HepG2 (cell line): ENCODE measurements around the gene VPS9D1. TPM values are rescaled to one million over a fixed set of nuclear protein-coding genes. Genes with fewer than 3 reads are reported as not detected.

Experiments used
- EEA1 ChIP-seq: sonication (generic); formaldehyde crosslinking; IDR thresholded peaks from 2 replicates; pipeline ENCODE4 v1.5.1; 2020; ENCODE audit warnings: mild to moderate bottlenecking, missing genetic modification reagents, borderline replicate concordance
- HNRNPK ChIP-seq: fragments of 200-400 bp; formaldehyde crosslinking; IDR thresholded peaks from 2 replicates; pipeline ENCODE4 v1.6.1; 2018; ENCODE audit warnings: low read length, low read depth, moderate library complexity, mild to moderate bottlenecking; ENCODE audit not compliant: poor library complexity, severe bottlenecking
- HOXA7 ChIP-seq: sonication (generic); formaldehyde crosslinking; IDR thresholded peaks from 2 replicates; pipeline ENCODE4 v1.8.1; 2022; ENCODE audit warnings: mild to moderate bottlenecking, missing genetic modification reagents, moderate library complexity
- PHF8 ChIP-seq: sonication (generic); formaldehyde crosslinking; IDR thresholded peaks from 2 replicates; pipeline ENCODE4 v1.5.0; 2020; ENCODE audit warnings: missing genetic modification reagents
- RBAK ChIP-seq: sonication (generic); formaldehyde crosslinking; IDR thresholded peaks from 2 replicates; pipeline ENCODE4 v1.5.1; 2020; ENCODE audit warnings: mild to moderate bottlenecking, missing genetic modification reagents
- SALL1 ChIP-seq: sonication (generic); formaldehyde crosslinking; IDR thresholded peaks from 2 replicates; pipeline ENCODE4 v1.8.0; 2022; ENCODE audit warnings: mild to moderate bottlenecking, missing genetic modification reagents
- SMC3 ChIP-seq: IDR thresholded peaks from 2 replicates; pipeline ENCODE4 v1.6.1; 2011; ENCODE audit warnings: low read length, improper control_type of control experiment
- ZBTB38 ChIP-seq: sonication (generic); formaldehyde crosslinking; IDR thresholded peaks from 2 replicates; pipeline ENCODE4 v1.5.1; 2020; ENCODE audit warnings: mild to moderate bottlenecking, missing genetic modification reagents
- ZNF30 ChIP-seq: sonication (generic); formaldehyde crosslinking; IDR thresholded peaks from 2 replicates; pipeline ENCODE4 v1.5.0; 2020; ENCODE audit warnings: mild to moderate bottlenecking, missing genetic modification reagents
- ZNF350 ChIP-seq: sonication (generic); formaldehyde crosslinking; IDR thresholded peaks from 2 replicates; pipeline ENCODE4 v1.4.0; 2020; ENCODE audit warnings: mild to moderate bottlenecking, low read depth, missing genetic modification reagents, borderline replicate concordance
- ZSCAN21 ChIP-seq: sonication (generic); formaldehyde crosslinking; IDR thresholded peaks from 2 replicates; pipeline ENCODE4 v1.8.0; 2022; ENCODE audit warnings: mild to moderate bottlenecking, missing genetic modification reagents, moderate library complexity, borderline replicate concordance
- polyA plus RNA-seq, 8 experiments: library from polyadenylated mRNA; depleted of rRNA in 3 of 8; stranded (reverse) in 7 of 8; unstranded in 1 of 8; fragments of >200 nt; fragmentation: Illumina TruSeq in 4 of 8; extraction: Trizol in 4 of 8; gene quantifications; 2 replicates each; pipeline versions ENCODE4 v1.2.1 to v1.2.3, GENCODE V29; 2011 to 2016; ENCODE audit warnings: low read depth in 4 of 8, missing spikeins in 1 of 8, mixed read lengths in 1 of 8; ENCODE audit not compliant: insufficient read depth in 1 of 8
- total RNA-seq, 5 experiments: library from RNA; depleted of rRNA; stranded (reverse); fragments of >200 nt; fragmentation: Illumina TruSeq; extraction: Trizol; gene quantifications; 2 replicates each; pipeline ENCODE4 v1.2.3, GENCODE V29; 2016; ENCODE audit warnings: low read depth in 1 of 5
- TF ChIP-seq, protein P1 (sequence below): sonication (generic); formaldehyde crosslinking; conservative IDR thresholded peaks from 2 replicates; pipeline ENCODE4 v1.8.0; 2022; ENCODE audit warnings: missing genetic modification reagents
- TF ChIP-seq, protein P2 (sequence below): sonication (generic); formaldehyde crosslinking; IDR thresholded peaks from 2 replicates; pipeline ENCODE4 v1.4.0; 2020; ENCODE audit warnings: missing genetic modification reagents
- TF ChIP-seq, protein P3 (sequence below): sonication (generic); formaldehyde crosslinking; IDR thresholded peaks from 2 replicates; pipeline ENCODE4 v1.4.0; 2020; ENCODE audit warnings: mild to moderate bottlenecking, missing genetic modification reagents, borderline replicate concordance
- TF ChIP-seq, protein P4 (sequence below): sonication (generic); formaldehyde crosslinking; IDR thresholded peaks from 2 replicates; pipeline ENCODE4 v1.5.1; 2020; ENCODE audit warnings: mild to moderate bottlenecking, missing genetic modification reagents, moderate library complexity
- TF ChIP-seq, protein P5 (sequence below): sonication (generic); formaldehyde crosslinking; IDR thresholded peaks from 2 replicates; pipeline ENCODE4 v1.5.0; 2020; ENCODE audit warnings: missing genetic modification reagents, mild to moderate bottlenecking, borderline replicate concordance

The VPS9D1 gene
- total and polyA plus RNA-seq, 2 of the 13 experiments (the other 11 are each of a cell fraction or from before 2014, with no cell fraction given): 10.1 to 13.2 TPM

DNA sequence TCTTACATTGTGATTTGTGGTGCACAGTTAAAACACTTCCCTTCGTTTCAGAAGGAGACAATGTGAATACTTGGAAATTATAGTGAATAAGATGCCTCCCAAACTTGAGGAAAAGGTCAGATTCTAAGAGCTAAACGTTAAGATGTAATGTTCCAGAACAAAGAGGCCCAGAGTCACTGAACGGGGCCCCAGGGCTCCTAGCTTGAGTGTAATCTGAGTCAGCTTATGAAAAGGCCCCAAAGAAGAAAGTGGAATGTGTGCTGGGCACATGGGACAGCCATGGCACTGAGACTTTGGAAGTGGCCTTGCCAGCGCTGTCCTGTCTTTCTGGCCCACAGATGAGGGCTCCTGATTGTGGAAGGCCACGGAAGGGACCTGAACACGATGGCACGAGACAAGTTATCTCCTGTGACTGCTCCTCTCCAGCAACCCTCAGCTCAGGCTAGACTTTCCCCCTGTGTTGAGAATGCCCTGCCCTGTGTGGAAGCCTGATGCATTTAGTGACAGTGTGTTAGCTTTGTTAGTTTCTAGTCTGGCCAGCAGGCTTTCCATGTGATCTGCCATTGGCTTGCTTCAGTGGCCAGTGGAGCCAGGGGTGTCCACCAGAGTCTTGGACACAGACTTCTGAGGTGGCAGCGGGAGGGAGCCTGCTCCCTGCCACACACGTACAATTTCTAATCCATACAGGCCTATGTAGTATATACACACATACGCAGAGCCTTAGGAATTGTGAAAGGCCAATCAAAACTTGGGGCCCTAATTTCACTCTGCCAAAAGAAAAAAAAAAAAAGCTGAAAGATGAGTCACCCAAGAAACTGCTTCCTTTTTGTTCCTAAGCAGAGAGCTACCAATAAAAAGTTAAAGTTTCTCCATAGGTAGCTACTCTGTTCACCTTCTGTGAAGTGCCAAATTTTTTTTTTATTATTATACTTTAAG, 49.9 kb downstream of the VPS9D1 start (continued):
- TF ChIP-seq, protein P1, sequence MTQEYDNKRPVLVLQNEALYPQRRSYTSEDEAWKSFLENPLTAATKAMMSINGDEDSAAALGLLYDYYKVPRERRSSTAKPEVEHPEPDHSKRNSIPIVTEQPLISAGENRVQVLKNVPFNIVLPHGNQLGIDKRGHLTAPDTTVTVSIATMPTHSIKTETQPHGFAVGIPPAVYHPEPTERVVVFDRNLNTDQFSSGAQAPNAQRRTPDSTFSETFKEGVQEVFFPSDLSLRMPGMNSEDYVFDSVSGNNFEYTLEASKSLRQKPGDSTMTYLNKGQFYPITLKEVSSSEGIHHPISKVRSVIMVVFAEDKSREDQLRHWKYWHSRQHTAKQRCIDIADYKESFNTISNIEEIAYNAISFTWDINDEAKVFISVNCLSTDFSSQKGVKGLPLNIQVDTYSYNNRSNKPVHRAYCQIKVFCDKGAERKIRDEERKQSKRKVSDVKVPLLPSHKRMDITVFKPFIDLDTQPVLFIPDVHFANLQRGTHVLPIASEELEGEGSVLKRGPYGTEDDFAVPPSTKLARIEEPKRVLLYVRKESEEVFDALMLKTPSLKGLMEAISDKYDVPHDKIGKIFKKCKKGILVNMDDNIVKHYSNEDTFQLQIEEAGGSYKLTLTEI: no peak
- TF ChIP-seq, protein P2, sequence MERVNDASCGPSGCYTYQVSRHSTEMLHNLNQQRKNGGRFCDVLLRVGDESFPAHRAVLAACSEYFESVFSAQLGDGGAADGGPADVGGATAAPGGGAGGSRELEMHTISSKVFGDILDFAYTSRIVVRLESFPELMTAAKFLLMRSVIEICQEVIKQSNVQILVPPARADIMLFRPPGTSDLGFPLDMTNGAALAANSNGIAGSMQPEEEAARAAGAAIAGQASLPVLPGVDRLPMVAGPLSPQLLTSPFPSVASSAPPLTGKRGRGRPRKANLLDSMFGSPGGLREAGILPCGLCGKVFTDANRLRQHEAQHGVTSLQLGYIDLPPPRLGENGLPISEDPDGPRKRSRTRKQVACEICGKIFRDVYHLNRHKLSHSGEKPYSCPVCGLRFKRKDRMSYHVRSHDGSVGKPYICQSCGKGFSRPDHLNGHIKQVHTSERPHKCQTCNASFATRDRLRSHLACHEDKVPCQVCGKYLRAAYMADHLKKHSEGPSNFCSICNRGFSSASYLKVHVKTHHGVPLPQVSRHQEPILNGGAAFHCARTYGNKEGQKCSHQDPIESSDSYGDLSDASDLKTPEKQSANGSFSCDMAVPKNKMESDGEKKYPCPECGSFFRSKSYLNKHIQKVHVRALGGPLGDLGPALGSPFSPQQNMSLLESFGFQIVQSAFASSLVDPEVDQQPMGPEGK (CRISPR knock-in tag): no peak
- TF ChIP-seq HNRNPK (no peak), HOXA7 (CRISPR knock-in tag) (no peak), ZNF30 (CRISPR knock-in tag) (no peak), ZNF350 (CRISPR knock-in tag) (no peak), EEA1 (CRISPR knock-in tag) (0 out of 2 replicates have a peak, but pooled peaks have one; percentile 57), ZBTB38 (0 out of 2 replicates have a peak, but pooled peaks have one; percentile 23), SALL1 (no peak), PHF8 (CRISPR knock-in tag) (no peak), SMC3 (peak; percentile 28; the same call in 1 of the 2 replicates), ZSCAN21 (no peak), RBAK (CRISPR knock-in tag) (no peak)
- TF ChIP-seq, protein P3, sequence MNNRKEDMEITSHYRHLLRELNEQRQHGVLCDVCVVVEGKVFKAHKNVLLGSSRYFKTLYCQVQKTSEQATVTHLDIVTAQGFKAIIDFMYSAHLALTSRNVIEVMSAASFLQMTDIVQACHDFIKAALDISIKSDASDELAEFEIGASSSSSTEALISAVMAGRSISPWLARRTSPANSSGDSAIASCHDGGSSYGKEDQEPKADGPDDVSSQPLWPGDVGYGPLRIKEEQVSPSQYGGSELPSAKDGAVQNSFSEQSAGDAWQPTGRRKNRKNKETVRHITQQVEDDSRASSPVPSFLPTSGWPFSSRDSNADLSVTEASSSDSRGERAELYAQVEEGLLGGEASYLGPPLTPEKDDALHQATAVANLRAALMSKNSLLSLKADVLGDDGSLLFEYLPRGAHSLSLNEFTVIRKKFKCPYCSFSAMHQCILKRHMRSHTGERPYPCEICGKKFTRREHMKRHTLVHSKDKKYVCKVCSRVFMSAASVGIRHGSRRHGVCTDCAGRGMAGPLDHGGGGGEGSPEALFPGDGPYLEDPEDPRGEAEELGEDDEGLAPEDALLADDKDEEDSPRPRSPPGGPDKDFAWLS (CRISPR knock-in tag): no peak
- TF ChIP-seq, protein P4, sequence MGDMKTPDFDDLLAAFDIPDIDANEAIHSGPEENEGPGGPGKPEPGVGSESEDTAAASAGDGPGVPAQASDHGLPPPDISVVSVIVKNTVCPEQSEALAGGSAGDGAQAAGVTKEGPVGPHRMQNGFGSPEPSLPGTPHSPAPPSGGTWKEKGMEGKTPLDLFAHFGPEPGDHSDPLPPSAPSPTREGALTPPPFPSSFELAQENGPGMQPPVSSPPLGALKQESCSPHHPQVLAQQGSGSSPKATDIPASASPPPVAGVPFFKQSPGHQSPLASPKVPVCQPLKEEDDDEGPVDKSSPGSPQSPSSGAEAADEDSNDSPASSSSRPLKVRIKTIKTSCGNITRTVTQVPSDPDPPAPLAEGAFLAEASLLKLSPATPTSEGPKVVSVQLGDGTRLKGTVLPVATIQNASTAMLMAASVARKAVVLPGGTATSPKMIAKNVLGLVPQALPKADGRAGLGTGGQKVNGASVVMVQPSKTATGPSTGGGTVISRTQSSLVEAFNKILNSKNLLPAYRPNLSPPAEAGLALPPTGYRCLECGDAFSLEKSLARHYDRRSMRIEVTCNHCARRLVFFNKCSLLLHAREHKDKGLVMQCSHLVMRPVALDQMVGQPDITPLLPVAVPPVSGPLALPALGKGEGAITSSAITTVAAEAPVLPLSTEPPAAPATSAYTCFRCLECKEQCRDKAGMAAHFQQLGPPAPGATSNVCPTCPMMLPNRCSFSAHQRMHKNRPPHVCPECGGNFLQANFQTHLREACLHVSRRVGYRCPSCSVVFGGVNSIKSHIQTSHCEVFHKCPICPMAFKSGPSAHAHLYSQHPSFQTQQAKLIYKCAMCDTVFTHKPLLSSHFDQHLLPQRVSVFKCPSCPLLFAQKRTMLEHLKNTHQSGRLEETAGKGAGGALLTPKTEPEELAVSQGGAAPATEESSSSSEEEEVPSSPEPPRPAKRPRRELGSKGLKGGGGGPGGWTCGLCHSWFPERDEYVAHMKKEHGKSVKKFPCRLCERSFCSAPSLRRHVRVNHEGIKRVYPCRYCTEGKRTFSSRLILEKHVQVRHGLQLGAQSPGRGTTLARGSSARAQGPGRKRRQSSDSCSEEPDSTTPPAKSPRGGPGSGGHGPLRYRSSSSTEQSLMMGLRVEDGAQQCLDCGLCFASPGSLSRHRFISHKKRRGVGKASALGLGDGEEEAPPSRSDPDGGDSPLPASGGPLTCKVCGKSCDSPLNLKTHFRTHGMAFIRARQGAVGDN (CRISPR knock-in tag): peak; percentile 36
- TF ChIP-seq, protein P5, sequence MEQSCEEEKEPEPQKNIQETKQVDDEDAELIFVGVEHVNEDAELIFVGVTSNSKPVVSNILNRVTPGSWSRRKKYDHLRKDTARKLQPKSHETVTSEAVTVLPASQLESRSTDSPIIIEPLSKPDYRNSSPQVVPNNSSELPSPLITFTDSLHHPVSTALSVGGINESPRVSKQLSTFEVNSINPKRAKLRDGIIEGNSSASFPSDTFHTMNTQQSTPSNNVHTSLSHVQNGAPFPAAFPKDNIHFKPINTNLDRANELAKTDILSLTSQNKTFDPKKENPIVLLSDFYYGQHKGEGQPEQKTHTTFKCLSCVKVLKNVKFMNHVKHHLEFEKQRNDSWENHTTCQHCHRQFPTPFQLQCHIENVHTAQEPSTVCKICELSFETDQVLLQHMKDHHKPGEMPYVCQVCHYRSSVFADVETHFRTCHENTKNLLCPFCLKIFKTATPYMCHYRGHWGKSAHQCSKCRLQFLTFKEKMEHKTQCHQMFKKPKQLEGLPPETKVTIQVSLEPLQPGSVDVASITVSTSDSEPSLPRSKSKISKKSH (CRISPR knock-in tag): no peak
